Measurements from ENCODE around the gene PARK7.

The PARK7 gene

DNA sequence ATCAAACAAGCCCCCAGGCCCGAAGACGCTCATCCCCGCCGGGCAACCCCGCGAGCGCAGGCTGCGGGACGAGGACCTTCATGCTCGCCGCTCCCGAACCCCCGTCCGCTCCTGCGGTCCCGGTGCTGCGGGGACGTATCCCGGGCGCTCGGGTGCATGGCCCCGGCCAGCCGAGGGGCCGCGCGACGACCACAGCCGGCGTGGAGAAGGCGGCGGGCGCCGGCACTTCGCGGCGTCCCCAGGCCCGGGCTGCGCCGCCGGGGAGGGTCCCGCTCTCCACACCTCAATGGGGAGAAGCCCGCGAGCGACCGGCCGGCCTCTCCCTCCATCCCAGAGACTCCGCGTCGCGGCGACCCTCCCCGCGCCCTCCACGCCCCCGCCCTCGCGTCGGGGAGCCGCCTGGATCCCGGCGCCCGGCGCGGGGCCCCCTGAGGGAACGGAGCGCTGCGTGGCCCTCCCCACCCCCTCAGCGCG is 64.2 kb downstream of the PARK7 start:
- peak in 1 of 2 donors; percentile 11 for DNase-seq

DNA sequence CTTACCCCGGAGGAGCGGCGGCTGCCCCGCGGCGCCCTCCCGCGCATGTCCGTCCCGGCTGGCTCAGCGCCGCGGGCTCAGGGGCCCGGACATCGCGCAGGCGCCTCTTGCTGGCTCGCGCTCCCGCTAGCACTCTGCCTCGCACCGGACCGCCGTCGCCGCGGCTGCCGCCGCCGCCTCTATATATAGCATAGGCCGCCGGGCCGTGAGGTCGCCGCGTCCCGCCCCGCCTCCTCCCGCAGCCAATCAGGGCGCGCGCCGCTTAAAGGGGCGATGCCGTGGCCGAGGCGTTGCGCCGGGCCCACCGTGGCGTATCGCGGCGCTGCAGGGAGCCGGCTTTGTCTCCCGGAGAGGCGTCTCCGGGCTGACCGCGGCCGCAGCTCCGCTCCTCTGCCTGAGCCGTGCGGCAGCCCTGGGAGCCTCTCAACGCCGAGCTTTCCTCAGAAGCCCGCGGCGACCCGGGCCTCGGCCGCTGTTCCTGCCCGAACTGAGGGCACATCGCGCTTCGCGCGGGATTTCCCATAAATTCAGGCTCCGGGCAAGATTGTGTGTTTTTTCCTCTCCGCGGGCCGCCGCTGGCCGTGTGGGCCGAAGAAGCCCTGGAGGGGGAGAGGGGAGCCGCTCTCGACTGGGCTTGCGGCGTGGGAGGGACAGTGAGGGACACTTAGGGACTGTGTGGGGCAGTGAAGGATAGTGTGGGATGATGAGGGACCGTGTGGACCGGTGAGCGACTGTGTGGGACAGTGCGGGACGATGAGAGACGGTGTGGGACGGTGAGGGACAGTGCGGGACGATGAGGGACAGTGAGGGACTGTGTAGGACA is 64.9 kb downstream of the PARK7 start, which contains the start of gene ERRFI1:
Gene ERRFI1 (minus strand): TSS at position 157 of the 823 bp plus-strand sequence. CDS start 10,690 bp downstream, outside the sequence.
- peak; percentile 87 to 91 for DNase-seq

DNA sequence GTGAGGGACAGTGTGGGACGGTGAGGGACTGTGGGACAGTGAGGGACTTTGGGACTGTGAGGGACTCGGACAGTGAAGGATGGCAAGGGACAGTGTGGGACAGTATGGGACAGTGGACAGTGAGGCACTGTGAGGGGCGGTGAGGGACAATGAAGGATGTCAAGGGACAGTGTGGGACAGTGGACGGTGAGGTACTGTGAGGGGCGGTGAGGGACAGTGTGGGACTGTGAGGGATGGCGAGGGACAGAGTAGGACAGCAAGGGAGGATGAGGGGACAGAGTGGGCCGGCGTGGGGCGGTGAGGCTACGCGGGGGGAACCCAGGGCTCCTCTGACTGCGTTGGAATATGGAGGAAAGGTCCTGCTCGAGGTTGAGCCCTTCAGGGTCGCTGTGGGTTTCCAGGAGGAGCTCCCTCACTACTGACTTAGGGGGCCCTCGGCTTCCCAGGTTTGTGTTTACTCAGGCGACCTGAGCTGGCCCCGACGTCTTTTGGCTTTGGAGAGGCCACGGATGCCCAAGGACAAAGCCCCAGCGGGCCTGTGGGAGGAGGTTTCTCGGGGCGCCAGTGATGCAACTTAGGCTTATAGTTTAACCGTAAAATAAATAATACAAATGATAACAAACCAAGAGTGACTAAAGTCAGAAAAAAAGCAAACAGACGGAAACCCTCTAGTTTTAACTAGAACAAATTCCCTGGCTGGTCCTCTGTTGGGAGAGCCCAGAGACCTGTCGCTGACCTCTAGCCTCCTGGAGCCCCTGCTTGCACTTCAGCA is 65.7 kb downstream of the PARK7 start:
- DNase-seq = no peak

DNA sequence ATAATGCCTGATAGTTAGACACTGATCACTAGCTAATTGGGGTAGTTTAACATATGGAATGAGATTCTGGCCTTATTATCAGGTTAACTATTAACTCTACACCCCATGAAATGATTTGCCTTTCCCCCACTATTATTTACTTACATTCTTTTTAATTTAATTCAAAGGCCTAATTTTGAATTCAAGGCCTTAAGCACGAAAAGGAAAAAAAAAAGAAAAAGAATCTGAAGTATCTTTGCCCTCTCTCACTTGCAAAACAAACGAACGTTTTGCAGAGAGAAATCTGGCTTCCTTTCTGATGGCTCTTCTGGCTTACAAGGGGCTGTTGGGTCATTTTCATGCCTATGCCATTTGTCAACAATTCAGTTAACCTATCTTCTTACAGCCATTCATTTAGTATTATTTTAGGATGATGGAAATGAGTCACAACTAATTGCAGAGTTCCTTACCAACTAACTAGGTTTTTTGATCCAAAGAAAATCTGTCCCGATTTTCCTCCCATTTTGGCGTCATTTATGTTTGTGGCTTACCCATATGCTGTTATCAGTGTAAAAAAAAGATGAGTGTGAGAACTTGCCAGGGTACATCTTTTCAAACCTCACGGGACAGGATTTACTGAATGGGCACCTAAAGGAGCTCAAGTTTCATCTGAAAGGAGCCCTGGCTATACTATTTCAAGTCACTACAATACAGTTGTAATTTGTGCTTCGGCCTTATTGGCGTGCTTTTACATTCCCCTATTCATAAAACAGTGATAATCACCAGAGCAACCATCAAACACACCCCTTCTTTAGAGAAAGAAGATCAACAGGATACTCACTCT is 66.4 kb downstream of the PARK7 start:
- no peak for DNase-seq

DNA sequence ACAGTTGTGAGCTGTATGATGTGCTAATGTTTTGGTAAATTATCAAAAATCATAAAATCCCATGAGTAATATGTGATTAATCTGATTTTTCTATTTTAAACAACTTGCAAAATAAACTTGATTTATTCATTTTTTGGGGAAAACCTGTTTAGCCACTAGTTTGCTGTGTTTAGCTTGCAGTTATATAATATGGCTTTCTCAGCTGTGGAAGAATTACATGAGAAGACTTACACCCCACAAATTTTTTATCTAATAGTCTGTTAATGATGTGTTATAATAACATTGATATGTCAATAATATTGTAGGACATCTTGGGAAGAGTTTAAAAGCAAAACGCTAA is 67.0 kb downstream of the PARK7 start:
- no peak for DNase-seq

DNA sequence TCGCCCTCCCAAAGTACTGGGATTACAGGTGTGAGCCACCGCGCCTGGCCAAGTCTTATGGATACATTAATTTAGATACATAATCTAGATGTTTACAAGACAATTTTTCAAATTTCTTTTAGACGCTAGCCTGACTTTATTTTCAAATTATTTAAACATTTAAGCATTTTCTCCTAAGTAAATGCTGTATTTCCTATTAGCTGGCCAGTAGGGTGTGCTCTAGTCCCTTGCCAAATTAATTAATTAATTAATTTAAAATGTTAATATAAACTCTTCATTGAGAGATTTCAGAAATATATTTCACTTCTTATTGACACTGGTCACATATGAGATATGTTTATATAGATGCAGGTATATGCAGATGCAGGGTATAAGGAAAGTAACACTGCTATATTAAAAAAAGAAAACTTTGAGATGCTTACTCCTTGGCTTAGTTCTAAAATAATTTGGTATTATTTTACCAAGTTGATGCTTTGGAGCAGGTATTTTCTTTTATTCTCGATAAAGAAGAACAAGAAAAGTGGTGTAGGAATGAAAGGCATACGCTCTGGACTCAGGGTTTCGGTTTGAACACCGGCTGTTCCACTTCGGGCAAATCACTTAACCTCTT is 69.8 kb downstream of the PARK7 start:
- peak in 1 of 2 donors; percentile 31 for DNase-seq

DNA sequence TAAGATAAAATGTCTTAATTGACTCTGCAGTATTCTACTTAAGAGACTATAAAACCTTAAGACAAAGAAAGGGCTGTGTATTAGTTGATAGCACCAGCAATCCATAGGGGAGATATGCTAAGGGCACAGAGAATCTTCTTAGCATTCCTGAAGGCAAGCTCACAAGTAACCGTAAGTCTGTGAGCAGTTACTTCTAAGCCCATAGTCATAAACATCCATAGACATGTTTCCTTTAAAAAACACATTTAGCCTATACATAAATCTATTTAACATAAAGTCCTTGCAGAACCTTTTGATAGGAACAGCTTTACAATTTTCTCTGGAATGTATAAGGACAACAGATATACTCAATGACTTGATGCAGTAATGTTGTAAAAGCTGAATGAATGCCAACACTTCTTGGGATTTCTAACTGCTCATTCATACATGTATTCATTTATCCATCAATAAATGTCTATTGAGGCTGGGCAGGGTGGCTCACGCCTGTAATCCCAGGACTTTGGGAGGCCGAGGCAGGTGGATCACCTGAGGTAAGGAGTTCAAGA is 70.9 kb downstream of the PARK7 start:
- no peak for DNase-seq

DNA sequence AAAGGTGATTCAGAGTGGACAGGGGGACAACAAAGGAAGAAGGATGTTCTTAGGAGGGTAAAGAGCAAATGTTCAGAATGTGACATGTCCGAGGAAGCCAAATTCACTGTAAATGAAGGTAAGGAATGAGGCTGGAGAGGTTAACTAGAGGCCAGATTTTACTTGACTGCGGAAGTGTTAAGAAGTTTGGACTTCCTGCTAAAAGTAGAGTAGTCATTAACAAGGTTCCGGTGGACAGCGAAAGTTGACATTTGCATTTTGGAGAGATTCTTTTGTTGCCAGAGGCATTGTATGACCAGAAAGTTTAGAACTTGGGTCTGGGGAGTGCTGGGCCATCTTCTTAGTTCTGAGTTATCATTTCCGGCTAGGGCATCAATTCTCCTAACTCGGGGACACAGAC is 71.8 kb downstream of the PARK7 start:
- no peak for DNase-seq
